Measurements from ENCODE around the gene PTPN22. TPM values are rescaled to one million over a fixed set of nuclear protein-coding genes. Genes with fewer than 3 reads are reported as not detected.
A peak's percentile ranks its signal among the peaks of the same experiment; 100 is the strongest.

The PTPN22 gene
- total RNA-seq, 4 donors from 2014 or later, result 1.1 to 5.7 (median 1.9) TPM

DNA sequence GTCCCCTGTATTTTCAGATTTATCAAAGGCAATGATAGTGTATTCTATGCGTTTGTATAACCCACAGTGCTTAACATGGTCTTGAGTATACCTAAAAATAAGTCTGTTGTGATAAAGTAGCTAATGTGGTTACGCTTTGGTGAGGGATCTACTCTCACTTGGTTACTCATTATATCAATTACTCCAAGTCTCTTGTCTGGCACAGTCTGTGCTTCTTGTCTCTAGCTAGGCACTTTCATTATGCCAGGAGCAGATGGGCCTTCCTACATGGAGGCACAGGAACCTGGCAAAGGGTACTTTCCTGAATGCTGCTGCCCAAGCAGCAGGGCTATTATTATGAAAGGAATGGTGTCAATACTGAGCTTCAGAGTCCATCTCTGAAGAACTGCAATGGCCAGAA is 4.2 kb upstream of the PTPN22 start:
- Histone ChIP-seq H3K4me3 (no peak overlapping the region), H3K27me3 (no peaks in the 10 kb centered on the region), H3K36me3 (no peaks in the 10 kb centered on the region), H3K9me3 (no peaks in the 10 kb centered on the region), H3K27ac (no peak overlapping the region), H3K4me1 (peaks cover 6 to 54% (median 10%) of the 10 kb centered on the region in 3 donors)
- intact Hi-C loops (cut with DNase I), result no loop called here
- no peak for DNase-seq
- 81 to 91% methylated on average over 2 of the region's 2 CpGs for WGBS, 2 donors
- TF ChIP-seq, protein P1, sequence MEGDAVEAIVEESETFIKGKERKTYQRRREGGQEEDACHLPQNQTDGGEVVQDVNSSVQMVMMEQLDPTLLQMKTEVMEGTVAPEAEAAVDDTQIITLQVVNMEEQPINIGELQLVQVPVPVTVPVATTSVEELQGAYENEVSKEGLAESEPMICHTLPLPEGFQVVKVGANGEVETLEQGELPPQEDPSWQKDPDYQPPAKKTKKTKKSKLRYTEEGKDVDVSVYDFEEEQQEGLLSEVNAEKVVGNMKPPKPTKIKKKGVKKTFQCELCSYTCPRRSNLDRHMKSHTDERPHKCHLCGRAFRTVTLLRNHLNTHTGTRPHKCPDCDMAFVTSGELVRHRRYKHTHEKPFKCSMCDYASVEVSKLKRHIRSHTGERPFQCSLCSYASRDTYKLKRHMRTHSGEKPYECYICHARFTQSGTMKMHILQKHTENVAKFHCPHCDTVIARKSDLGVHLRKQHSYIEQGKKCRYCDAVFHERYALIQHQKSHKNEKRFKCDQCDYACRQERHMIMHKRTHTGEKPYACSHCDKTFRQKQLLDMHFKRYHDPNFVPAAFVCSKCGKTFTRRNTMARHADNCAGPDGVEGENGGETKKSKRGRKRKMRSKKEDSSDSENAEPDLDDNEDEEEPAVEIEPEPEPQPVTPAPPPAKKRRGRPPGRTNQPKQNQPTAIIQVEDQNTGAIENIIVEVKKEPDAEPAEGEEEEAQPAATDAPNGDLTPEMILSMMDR (IDR thresholded peaks at IDR 0.05), result no peak
- TF ChIP-seq POLR2A (IDR thresholded peaks at IDR 0.05), result no peak

DNA sequence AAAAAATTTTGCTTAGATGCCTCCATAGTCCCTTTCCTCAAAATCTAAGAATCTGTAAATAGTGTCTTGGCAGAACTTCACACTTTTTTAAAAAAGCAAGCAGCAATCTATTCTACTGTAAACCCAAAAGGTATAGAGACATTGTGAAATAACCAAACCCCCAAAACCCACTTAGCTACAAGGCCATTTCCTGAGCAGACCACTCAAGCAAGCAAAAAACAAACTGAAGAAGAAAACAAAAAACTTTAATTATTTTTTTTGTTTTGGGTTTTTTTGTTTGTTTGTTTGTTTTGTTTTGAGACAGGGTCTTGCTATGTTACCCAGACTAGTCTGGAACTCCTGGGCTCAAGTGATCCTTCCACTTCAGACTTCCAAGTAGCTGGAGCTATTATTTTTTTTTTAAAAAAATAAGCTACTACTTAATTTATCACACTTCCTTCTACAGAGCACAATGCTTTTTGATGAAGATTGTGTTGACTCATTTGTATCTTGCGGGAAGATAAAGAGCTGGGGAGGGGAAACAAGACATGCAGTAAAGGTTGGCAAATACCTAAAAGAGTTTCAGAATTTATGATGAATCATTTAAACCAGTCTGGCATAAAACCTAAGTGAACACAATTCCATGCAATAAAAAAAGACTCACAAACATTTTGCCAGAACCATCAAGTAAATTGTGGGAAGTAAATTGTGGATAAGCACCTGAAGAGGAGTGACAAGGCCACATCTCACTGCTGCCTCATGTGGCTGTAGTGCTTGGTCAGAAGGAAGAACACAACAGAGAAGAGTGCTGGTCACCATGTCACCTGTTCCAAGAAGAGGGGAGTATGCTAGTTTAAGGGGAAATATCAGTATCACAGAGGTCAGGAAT is 2.7 kb upstream of the PTPN22 start:
- no peaks in the 10 kb centered on the region for H3K36me3 ChIP-seq
- H3K27ac ChIP-seq, result peak overlapping the region; percentile 17 to 45 (median 30)
- H3K9me3 ChIP-seq, result no peaks in the 10 kb centered on the region
- intact Hi-C loops (cut with DNase I), result no loop called here
- no peak for DNase-seq
- TF ChIP-seq, protein P1 (IDR thresholded peaks at IDR 0.05), result peak in 1 of 6 experiments; percentile 23
- TF ChIP-seq POLR2A (IDR thresholded peaks at IDR 0.05), result no peak
- 21 to 23% methylated on average over 1 of the region's 1 CpG for WGBS, 2 donors
- no peaks in the 10 kb centered on the region for H3K27me3 ChIP-seq
- peaks cover 6 to 54% (median 10%) of the 10 kb centered on the region in 3 donors for H3K4me1 ChIP-seq
- no peak overlapping the region for H3K4me3 ChIP-seq

DNA sequence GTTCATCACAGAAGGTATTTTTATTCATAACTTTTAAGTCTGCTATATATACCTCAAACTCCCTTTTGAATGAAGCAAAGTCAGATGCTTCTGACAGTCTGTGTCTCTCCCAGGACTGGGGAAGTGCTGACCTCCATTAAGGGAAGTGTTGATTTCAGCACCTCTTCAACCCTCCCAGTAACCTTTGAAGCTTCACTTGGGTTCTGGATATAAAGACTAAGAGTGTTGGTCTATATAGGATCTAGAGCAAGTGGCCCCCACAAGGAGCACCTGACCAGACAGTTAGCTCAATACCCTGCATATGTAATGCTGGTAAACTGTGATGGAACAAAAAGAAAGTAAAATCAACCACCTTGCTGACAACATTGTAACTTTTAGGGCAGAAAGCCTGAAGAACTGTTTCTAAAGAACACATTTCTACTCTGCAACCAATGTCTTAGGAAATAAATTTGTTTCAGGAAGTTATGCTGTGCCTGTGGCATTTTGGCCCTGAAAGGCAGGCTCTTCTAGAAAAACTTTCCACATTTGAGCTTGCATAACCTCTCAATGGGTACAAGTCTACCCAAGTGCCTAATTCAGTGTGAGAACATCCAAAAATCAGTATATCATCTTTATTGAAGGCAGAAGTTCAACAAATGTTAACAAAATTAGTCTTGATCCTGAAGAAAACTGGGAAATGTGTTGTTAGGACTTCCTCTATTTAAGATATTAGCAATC is 865 bp upstream of the PTPN22 start:
- intact Hi-C loops (cut with DNase I), result no loop called here

DNA sequence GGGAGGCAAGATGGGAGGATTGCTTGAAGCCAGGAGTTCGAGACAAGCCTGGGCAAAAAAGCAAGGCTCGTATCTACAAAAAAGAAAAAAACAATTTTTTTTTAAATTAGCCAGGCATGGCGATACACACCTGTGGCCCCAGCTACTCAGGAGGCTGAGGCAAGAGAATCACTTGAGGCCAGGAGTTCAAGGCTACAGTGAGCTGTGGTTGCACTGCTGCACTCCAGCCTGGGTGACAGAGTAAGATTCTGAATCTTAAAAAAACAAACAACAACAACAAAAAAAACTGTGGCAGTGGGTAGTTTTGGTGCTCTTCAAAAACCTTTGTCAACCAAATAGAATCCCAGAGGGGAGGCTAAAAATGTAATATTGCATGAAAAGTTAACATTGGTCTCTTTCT is 734 bp downstream of the PTPN22 start:
- Histone ChIP-seq H3K27ac (peak overlapping the region in 2 of 4 donors; percentile 65 to 71), H3K27me3 (no peaks in the 10 kb centered on the region), H3K4me3 (peak overlapping the region in 3 of 4 donors; percentile 1 to 39 (median 23)), H3K9me3 (no peaks in the 10 kb centered on the region), H3K36me3 (no peaks in the 10 kb centered on the region), H3K4me1 (peaks cover 6 to 49% (median 10%) of the 10 kb centered on the region in 3 donors)
- intact Hi-C loops (cut with DNase I), result no loop called here
- DNase-seq, result no peak
- TF ChIP-seq, protein P1 (IDR thresholded peaks at IDR 0.05), result no peak
- no peak for TF ChIP-seq POLR2A (IDR thresholded peaks at IDR 0.05)
- 62 to 77% methylated on average over 3 of the region's 3 CpGs for WGBS, 2 donors

More for the DNA sequence above, 865 bp upstream of the PTPN22 start:
- DNase-seq, result no peak
- H3K36me3 ChIP-seq, result no peaks in the 10 kb centered on the region
- H3K27ac ChIP-seq, result peak overlapping the region; percentile 58 to 78 (median 68)
- no peaks in the 10 kb centered on the region for H3K27me3 ChIP-seq
- no peaks in the 10 kb centered on the region for H3K9me3 ChIP-seq
- H3K4me3 ChIP-seq, result no peak overlapping the region
- peaks cover 6 to 54% (median 10%) of the 10 kb centered on the region in 3 donors for H3K4me1 ChIP-seq
- TF ChIP-seq POLR2A (IDR thresholded peaks at IDR 0.05), result no peak
- TF ChIP-seq, protein P1 (IDR thresholded peaks at IDR 0.05), result no peak
